WERI-Rb-1 (cell line): Measurements from ENCODE around the gene TTC13.
"Not testable (repeated sequence)": the region's sequence is repeated elsewhere in the genome, so short reads cannot be mapped to it uniquely, and the experiment has no call there.

Experiments
- DNase-seq: peaks from one replicate; pipeline ENCODE4 v3.0.0-alpha.2; 2020
- H3K27ac ChIP-seq: fragments of 250-450 bp; sonication (Bioruptor Pico); 2 replicates; pipeline ENCODE4 v1.5.1; 2020; ENCODE audit warnings: mild to moderate bottlenecking, moderate library complexity
- H3K27me3 ChIP-seq: fragments of 250-450 bp; sonication (Bioruptor Pico); 2 replicates; pipeline ENCODE4 v1.5.1; 2021; ENCODE audit warnings: mild to moderate bottlenecking, low read depth, moderate library complexity; ENCODE audit not compliant: insufficient read depth, severe bottlenecking
- H3K36me3 ChIP-seq: fragments of 250-450 bp; sonication (Bioruptor Pico); 2 replicates; pipeline ENCODE4 v1.5.1; 2020; ENCODE audit warnings: mild to moderate bottlenecking, moderate library complexity
- H3K4me3 ChIP-seq: 2 replicates; pipeline ENCODE4 v1.5.1; 2011; ENCODE audit warnings: low read depth, mild to moderate bottlenecking, control low read depth, low read length
- H3K9me3 ChIP-seq: fragments of 250-450 bp; sonication (Bioruptor Pico); 2 replicates; pipeline ENCODE4 v1.5.1; 2021; ENCODE audit warnings: mild to moderate bottlenecking, moderate library complexity; ENCODE audit not compliant: severe bottlenecking
- TF ChIP-seq, protein P1 (sequence below): IDR thresholded peaks from 2 replicates; pipeline ENCODE4 v1.5.1; 2011; ENCODE audit warnings: low read depth, mild to moderate bottlenecking, control low read depth, inconsistent platforms, low read length

The TTC13 gene

DNA sequence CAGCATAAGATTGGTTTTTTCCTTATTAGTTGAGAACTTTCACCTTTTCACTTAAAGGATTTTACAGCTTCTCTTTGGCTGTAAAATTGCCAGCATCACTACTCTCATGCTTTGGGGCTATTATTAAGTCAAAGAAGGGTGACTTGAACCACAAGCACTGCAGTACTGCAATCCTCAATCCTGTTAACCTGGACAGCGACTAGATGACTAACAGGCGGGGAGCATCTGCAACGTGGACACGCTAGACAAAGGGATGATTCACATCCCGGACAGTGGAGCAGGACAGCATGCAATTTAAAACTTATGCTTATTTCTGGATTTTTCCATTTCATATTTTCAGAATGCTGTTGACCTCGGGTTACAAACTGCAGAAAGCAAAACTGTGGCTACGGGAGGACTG is 8.3 kb upstream of the TTC13 start:
- no peaks in the 10 kb centered on the region for H3K27me3 ChIP-seq

GRCh38 chr1:230985711-230986110 is 7.0 kb upstream of the TTC13 start:
- Histone ChIP-seq H3K9me3 (no peaks in the 10 kb centered on the region), H3K36me3 (peaks cover 4% of the 10 kb centered on the region), H3K4me3 (no peak overlapping the region), H3K27me3 (no peaks in the 10 kb centered on the region), H3K27ac (no peak overlapping the region)
- DNase-seq: no peak
- TF ChIP-seq, protein P1, sequence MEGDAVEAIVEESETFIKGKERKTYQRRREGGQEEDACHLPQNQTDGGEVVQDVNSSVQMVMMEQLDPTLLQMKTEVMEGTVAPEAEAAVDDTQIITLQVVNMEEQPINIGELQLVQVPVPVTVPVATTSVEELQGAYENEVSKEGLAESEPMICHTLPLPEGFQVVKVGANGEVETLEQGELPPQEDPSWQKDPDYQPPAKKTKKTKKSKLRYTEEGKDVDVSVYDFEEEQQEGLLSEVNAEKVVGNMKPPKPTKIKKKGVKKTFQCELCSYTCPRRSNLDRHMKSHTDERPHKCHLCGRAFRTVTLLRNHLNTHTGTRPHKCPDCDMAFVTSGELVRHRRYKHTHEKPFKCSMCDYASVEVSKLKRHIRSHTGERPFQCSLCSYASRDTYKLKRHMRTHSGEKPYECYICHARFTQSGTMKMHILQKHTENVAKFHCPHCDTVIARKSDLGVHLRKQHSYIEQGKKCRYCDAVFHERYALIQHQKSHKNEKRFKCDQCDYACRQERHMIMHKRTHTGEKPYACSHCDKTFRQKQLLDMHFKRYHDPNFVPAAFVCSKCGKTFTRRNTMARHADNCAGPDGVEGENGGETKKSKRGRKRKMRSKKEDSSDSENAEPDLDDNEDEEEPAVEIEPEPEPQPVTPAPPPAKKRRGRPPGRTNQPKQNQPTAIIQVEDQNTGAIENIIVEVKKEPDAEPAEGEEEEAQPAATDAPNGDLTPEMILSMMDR: no peak

More for the DNA sequence above, 8.3 kb upstream of the TTC13 start:
- peaks cover 7% of the 10 kb centered on the region for H3K36me3 ChIP-seq
- TF ChIP-seq, protein P1: no peak
- H3K4me3 ChIP-seq: no peak overlapping the region
- DNase-seq: no peak
- H3K27ac ChIP-seq: no peak overlapping the region
- no peaks in the 10 kb centered on the region for H3K9me3 ChIP-seq

DNA sequence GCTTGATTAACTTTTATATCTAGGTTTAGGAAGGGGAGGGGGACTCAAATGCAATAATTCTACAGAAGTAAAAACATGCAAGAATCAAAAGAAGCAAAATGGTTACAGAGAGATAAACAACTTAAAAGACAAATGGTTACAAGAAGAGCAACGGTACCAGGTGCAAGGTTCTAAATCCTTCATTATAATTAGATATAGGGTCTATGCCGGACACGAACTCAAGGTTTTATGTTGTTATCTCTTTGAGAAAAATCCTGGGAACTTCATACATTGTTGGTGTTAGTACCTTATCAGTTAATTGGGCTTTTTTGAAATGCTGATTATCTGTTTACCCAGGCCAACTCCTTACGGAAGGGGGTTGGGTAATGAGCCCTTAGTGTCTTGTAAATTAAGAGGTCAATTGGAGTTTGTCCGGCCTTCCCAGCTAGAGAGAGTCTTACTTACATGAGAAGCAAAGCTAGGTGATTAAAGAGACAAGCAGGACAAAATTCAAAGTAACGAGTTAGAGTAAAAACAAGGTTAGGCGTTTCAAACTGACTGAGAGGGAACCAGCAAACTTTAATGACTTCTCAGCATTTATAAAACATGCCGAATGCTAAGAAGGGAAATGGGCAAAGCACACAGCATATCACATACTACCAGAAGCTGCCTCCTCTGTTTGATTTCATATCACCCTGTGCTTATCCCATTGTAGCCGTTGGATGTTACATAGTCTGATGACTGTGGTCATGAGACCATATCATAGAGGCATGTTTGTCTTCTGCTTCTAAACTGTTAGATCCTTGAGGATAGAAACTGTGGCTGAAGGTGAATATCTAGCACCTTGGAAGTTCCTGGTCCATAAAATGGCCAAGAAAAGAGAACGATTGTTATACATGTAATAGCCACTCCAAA is 6.2 kb upstream of the TTC13 start:
- not testable (repeated sequence) for H3K27ac ChIP-seq, H3K9me3 ChIP-seq, H3K36me3 ChIP-seq, H3K4me3 ChIP-seq, DNase-seq, H3K27me3 ChIP-seq

DNA sequence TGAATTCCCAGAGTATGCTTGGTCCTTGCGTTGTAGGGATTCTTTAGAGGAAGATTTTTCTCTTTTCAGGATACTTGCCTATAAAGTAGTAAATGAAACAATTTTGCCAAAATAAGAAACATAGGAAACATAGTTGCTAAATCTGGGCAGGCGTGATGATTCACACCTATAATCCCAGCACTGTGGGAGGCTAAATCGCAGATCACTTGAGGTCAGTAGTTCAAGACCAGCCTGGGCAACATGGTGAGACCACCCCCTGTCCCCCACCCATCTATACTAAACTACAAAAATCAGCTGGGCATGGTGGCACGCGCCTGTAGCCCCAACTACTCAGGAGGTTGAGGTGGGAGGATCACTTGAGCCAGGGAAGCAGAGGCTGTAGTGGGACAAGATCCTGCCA is 5.2 kb upstream of the TTC13 start:
- DNase-seq: no peak
- Histone ChIP-seq H3K27ac (no peak overlapping the region), H3K36me3 (no peaks in the 10 kb centered on the region; the same call in 1 of the 2 replicates), H3K9me3 (no peaks in the 10 kb centered on the region), H3K27me3 (no peaks in the 10 kb centered on the region), H3K4me3 (no peak overlapping the region)
- TF ChIP-seq, protein P1: no peak

DNA sequence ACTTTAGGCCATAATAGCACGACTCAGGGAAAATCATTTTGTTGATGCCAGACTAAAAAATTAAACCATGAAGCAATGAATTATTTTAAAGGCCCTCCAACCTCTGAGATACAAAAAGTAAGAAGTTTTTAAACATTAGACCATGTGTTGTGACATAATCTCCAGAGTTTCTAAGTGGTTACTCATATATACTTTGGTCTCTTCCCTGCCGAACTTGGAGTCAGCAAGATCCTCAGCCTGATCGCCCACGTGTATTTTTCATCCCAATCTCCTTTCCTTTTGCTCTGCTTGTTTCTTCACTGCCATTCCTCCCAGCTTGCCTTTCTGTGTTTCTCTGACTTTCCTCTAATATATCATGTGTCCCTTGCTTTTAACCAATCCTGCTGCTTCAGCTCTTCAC is 4.0 kb upstream of the TTC13 start:
- Histone ChIP-seq H3K27me3 (no peaks in the 10 kb centered on the region), H3K36me3 (no peaks in the 10 kb centered on the region; the same call in 1 of the 2 replicates), H3K27ac (no peak overlapping the region), H3K9me3 (no peaks in the 10 kb centered on the region), H3K4me3 (no peak overlapping the region)
- no peak for DNase-seq
- TF ChIP-seq, protein P1: no peak

GRCh38 chr1:230979952-230980351 is 1.3 kb upstream of the TTC13 start:
- peak overlapping the region; percentile 88 for H3K4me3 ChIP-seq
- H3K27me3 ChIP-seq: no peaks in the 10 kb centered on the region
- H3K9me3 ChIP-seq: no peaks in the 10 kb centered on the region
- no peak overlapping the region for H3K27ac ChIP-seq
- DNase-seq: no peak
- peaks cover 5% of the 10 kb centered on the region for H3K36me3 ChIP-seq
- TF ChIP-seq, protein P1: no peak
